GM20431 (cell line): ENCODE data around the gene CNTN4.

Experiments
- in situ Hi-C: fragments of 300-500 bp; cut with MseI, MboI; formaldehyde crosslinking; loops from one replicate; pipeline ENCODE4 v1.15.0; 2020; ENCODE audit warnings: low sequenced_read_pairs; ENCODE audit not compliant: unreplicated experiment

CNTN4 gene

GRCh38 chr3:2837239-2837638 lies 738.6 kb downstream of the CNTN4 start:
- in situ Hi-C loops: no loop called here

GRCh38 chr3:2837910-2838309 lies 739.2 kb downstream of the CNTN4 start:
- in situ Hi-C loops: no loop called here

GRCh38 chr3:2838546-2839157 lies 740.0 kb downstream of the CNTN4 start:
- in situ Hi-C loops: no loop called here

GRCh38 chr3:2839876-2840275 lies 741.2 kb downstream of the CNTN4 start:
- in situ Hi-C loops: no loop called here

GRCh38 chr3:2847062-2847841 lies 748.6 kb downstream of the CNTN4 start:
- in situ Hi-C loops: no loop called here

- in situ Hi-C loops: no loop called here
Observed at GRCh38 chr3:2849092-2849491, 750.4 kb downstream of the CNTN4 start.

GRCh38 chr3:2850701-2851100 lies 752.0 kb downstream of the CNTN4 start:
- in situ Hi-C loops: no loop called here

GRCh38 chr3:2851361-2851760 lies 752.7 kb downstream of the CNTN4 start:
- in situ Hi-C loops: no loop called here

GRCh38 chr3:2851835-2852234 lies 753.2 kb downstream of the CNTN4 start:
- in situ Hi-C loops: no loop called here

- in situ Hi-C loops: no loop called here
Observed at GRCh38 chr3:2853651-2854050, 755.0 kb downstream of the CNTN4 start.

GRCh38 chr3:2856138-2857133 lies 757.8 kb downstream of the CNTN4 start:
- in situ Hi-C loops: no loop called here

- in situ Hi-C loops: no loop called here
Observed at GRCh38 chr3:2860626-2861025, 762.0 kb downstream of the CNTN4 start.

- in situ Hi-C loops: no loop called here
Observed at GRCh38 chr3:2861120-2861519, 762.5 kb downstream of the CNTN4 start.

GRCh38 chr3:2861920-2862319 lies 763.3 kb downstream of the CNTN4 start:
- in situ Hi-C loops: no loop called here

- in situ Hi-C loops: no loop called here
Observed at GRCh38 chr3:2862366-2862765, 763.7 kb downstream of the CNTN4 start.

GRCh38 chr3:2863127-2863526 lies 764.5 kb downstream of the CNTN4 start:
- in situ Hi-C loops: no loop called here

- in situ Hi-C loops: no loop called here
Observed at GRCh38 chr3:2869905-2870304, 771.2 kb downstream of the CNTN4 start.

GRCh38 chr3:2870724-2871333 lies 772.2 kb downstream of the CNTN4 start:
- in situ Hi-C loops: no loop called here

- in situ Hi-C loops: no loop called here
Observed at GRCh38 chr3:2872884-2873283, 774.2 kb downstream of the CNTN4 start.

- in situ Hi-C loops: no loop called here
Observed at GRCh38 chr3:2873986-2874385, 775.3 kb downstream of the CNTN4 start.
